Airway epithelial cell (primary cell): ENCODE data around the gene TEDC2. TPM values are rescaled to one million over a fixed set of nuclear protein-coding genes. Genes with fewer than 3 reads are reported as not detected.

Experiments
- total RNA-seq: library from RNA; depleted of rRNA; stranded (reverse); fragments of >200 nt; gene quantifications from 2 replicates; pipeline ENCODE4 v1.2.3, GENCODE V29; 2015

The TEDC2 gene
- total RNA-seq: 11.4 and 19.5 TPM in 2 replicates

GRCh38 chr16:2459647-2460390, at the start of gene TEDC2:
Gene TEDC2 (plus strand): TSS chr16:2460109. CDS start chr16:2460145, 36 bp downstream.

GRCh38 chr16:2429034-2429770, 30.7 kb upstream of the TEDC2 start, which contains the start of gene CCNF:
Gene CCNF (plus strand): TSS chr16:2429447. CDS start chr16:2429482, 35 bp downstream.

DNA sequence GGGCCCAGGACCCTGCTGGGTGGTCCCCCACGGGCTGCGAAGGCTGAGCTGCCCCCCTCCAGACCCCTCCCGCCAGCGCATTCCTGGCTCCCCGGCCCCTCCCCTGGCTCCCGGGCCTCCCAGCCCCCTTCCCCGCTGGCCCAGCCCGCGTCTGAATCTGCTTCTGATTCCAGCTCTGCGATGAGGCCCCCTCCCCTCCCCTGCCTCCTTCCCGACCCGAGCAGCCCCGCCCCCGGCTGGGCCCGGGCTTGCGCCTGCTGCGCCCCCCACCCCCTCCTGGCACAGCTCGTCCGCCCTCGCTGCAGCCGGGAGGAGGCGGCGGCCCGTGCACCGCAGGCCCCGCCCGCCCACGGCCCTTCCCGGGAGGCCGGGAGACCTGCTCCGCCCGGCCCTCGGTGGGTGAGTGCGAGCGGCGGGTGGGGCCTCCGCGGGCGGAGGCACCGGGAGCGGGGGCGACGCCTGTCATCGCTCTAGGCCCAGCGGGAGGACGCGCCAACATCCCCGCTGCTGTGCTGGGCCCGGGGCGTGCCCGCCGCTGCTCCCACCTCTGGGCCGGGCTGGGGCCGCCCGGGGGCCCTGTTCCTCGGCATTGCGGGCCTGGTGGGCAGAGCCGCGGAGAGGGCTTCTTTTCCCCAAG, 11.2 kb downstream of the TEDC2 start, which contains the start of gene NTN3:
TSS of gene NTN3 (plus strand) at position 282 of the 637 bp plus-strand sequence. CDS start 405 bp downstream, outside the sequence.

DNA sequence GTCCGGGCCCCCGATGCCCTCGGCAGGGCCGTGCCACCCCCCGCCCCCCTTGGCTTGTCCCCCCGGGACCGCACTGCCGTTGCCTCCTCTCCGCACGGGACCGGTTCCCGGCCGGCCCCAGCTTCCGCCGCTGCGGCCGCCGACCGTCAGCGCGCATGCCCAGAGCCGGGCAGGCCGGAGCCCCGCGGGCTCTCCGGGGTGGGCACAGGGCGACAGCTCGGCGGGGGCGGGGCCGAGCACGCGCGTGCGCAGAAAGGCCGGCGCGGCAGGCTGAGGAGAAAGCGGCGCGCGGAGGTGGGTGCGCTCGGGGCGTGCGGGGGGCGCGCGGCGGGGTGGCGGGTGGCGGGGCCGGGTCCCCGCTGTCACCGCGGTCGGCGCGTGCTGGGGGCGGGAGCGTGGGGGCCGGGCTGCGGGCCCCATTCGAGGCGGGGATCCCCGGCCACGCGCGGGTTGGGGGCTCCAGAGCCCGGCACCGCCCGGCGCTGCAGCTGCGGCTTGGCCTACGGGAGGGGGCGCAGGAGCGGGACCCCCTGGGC, 15.0 kb downstream of the TEDC2 start, which contains the start of gene TBC1D24:
TSS of gene TBC1D24 (plus strand) at position 251 of the 536 bp plus-strand sequence. CDS start 21,022 bp downstream, outside the sequence.

DNA sequence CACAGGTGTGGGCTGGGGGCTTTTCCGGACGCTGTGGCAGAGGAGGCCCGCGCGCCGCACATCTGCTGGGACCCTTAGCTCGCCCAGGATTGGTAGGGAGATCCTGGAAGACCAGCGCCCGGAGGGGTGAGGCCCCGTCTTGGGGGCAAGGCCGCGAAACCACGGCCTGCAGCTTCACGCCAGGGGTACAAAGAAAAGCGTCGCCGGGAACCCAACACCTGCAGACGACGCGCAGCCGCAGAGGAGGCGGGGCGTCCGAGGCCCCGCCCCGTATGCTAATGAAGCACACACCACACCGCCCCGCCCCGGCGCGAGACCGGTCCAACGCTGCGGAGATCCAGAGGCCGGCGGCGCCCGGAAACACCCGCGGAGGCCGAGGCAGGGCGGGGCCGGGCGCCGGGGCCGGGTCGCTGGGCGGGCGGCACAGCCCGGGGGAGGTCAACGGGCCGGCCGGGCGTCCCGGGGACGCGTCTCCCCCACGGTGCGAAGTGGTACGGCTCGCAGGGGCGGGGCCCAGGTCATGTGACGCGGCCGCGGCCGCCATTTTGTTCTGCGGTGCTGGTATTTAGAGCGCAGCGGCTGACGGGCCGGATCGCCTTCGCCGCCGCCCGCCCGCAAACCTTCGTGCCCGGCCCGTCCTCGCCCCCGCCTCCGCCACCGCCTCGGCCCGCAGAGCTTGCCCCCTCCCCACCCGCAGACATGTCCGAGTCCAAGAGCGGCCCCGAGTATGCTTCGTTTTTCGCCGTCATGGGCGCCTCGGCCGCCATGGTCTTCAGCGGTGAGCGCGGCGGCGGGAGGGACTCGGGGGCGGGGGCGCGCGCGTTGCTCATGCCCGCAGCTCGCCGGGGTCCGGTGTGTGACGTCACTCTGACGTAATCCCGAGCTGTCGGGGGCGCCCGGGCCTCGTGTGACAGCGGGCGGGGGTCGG, 53.8 kb downstream of the TEDC2 start, which contains the start of gene ATP6V0C:
TSS of gene ATP6V0C (plus strand) at position 548 of the 928 bp plus-strand sequence. CDS start at position 700, 152 bp downstream.

Other genes with a start within 250 kb of the TEDC2 start
- gene BRICD5, start 249.2 kb upstream of the TEDC2 start, total RNA-seq: 2.5 and 3.5 TPM in 2 replicates
- 21.9 and 26.8 TPM in 2 replicates for gene PGP, start 245.3 kb upstream of the TEDC2 start, total RNA-seq
- 23.9 and 26.2 TPM in 2 replicates for gene E4F1, start 236.5 kb upstream of the TEDC2 start, total RNA-seq
- gene DNASE1L2, start 223.7 kb upstream of the TEDC2 start, total RNA-seq: 0.19 and 0.21 TPM in 2 replicates
- 36.0 and 39.4 TPM in 2 replicates for gene ECI1, start 208.5 kb upstream of the TEDC2 start, total RNA-seq
- gene RNPS1, start 192.0 kb upstream of the TEDC2 start, total RNA-seq: 178 and 219 TPM in 2 replicates
- gene ABCA3, start 119.4 kb upstream of the TEDC2 start, total RNA-seq: 0.56 TPM in 1 of 2 replicates, not detected in the other
- 19.6 and 22.9 TPM in 2 replicates for gene CCNF, start 30.7 kb upstream of the TEDC2 start, total RNA-seq
- gene NTN3, start 11.2 kb downstream of the TEDC2 start, total RNA-seq: 0.14 TPM in 1 of 2 replicates, not detected in the other
- gene TBC1D24, start 15.0 kb downstream of the TEDC2 start, total RNA-seq: 5.8 and 6.2 TPM in 2 replicates
- 53.2 and 62.1 TPM in 2 replicates for gene ATP6V0C, start 53.8 kb downstream of the TEDC2 start, total RNA-seq
- gene AMDHD2, start 60.3 kb downstream of the TEDC2 start, total RNA-seq: 19.3 and 38.5 TPM in 2 replicates
- not detected in 2 replicates for gene CEMP1, start 71.3 kb downstream of the TEDC2 start, total RNA-seq
- gene PDPK1, start 77.9 kb downstream of the TEDC2 start, total RNA-seq: 11.8 and 18.5 TPM in 2 replicates
- gene KCTD5, start 222.4 kb downstream of the TEDC2 start, total RNA-seq: 36.5 and 56.4 TPM in 2 replicates